ENCODE data around the gene GRIN3B. TPM values are rescaled to one million over a fixed set of nuclear protein-coding genes. Genes with fewer than 3 reads are reported as not detected.

The GRIN3B gene
- total and polyA plus RNA-seq, 9 of the 15 experiments (the other 6 are each of a cell fraction or from before 2014, with no cell fraction given), result 0.06 to 0.95 (median 0.19) TPM; not detected in 6

GRCh38 chr19:970695-971094 lies 29.5 kb upstream of the GRIN3B start (continued):
- no peak for TF ChIP-seq MYC (IDR thresholded peaks at IDR 0.05; ENCODE audit: low read depth, low read length)
- no peak for TF ChIP-seq MYC (CRISPR knock-in tag; IDR thresholded peaks at IDR 0.05; ENCODE audit: borderline replicate concordance, low read depth)
- TF ChIP-seq MAX (CRISPR knock-in tag; IDR thresholded peaks at IDR 0.05), result no peak
- TF ChIP-seq NR2C2 (CRISPR knock-in tag; IDR thresholded peaks at IDR 0.05), result no peak
- TF ChIP-seq NR2C2 (tag; IDR thresholded peaks at IDR 0.05), result no peak
- TF ChIP-seq ZNF143 (CRISPR knock-in tag; IDR thresholded peaks at IDR 0.05), result no peak
- TF ChIP-seq CREM (IDR thresholded peaks at IDR 0.05; ENCODE audit: low read depth), result peak; percentile 10; the same call in 1 of the 2 replicates
- TF ChIP-seq PTRF (tag; IDR thresholded peaks at IDR 0.05), result no peak
- TF ChIP-seq ZNF280A (IDR thresholded peaks at IDR 0.05; ENCODE audit: low read depth, partially characterized antibody), result peak; percentile 86
- TF ChIP-seq TSC22D4 (tag; IDR thresholded peaks at IDR 0.05), result no peak
- TF ChIP-seq E4F1 (CRISPR knock-in tag; IDR thresholded peaks at IDR 0.05; ENCODE audit: borderline replicate concordance), result no peak
- peak; percentile 9 for TF ChIP-seq DACH1 (IDR thresholded peaks at IDR 0.05; ENCODE audit: partially characterized antibody)
- no peak for TF ChIP-seq NEUROD1 (IDR thresholded peaks at IDR 0.05; ENCODE audit: borderline replicate concordance, low read depth, low read length, partially characterized antibody)
- no peak for TF ChIP-seq CBX2 (IDR thresholded peaks at IDR 0.05; ENCODE audit: insufficient read depth, low read length, poor library complexity, severe bottlenecking)
- TF ChIP-seq ZBTB17 (CRISPR knock-in tag; IDR thresholded peaks at IDR 0.05), result no peak
- TF ChIP-seq SIX5 (IDR thresholded peaks at IDR 0.05; ENCODE audit: borderline replicate concordance in 1 of 2, insufficient read depth in 1 of 2, low read depth in 1 of 2, low read length in 2 of 2), result no peak
- TF ChIP-seq MTA2 (IDR thresholded peaks at IDR 0.05; ENCODE audit: low read depth), result no peak
- no peak for TF ChIP-seq ID3 (CRISPR knock-in tag; IDR thresholded peaks at IDR 0.05)
- TF ChIP-seq ID3 (tag; IDR thresholded peaks at IDR 0.05), result 0 out of 2 replicates have a peak, but pooled peaks have one; percentile 56
- no peak for TF ChIP-seq RAD51 (IDR thresholded peaks at IDR 0.05; ENCODE audit: borderline replicate concordance, low read depth)
- no peak for TF ChIP-seq L3MBTL2 (IDR thresholded peaks at IDR 0.05)
- TF ChIP-seq CBX5 (IDR thresholded peaks at IDR 0.05; ENCODE audit: borderline replicate concordance, low read depth), result peak; percentile 99
- no peak for TF ChIP-seq RBFOX2 (IDR thresholded peaks at IDR 0.05; ENCODE audit: low read depth, low read length)
- no peak for TF ChIP-seq PPARD (CRISPR knock-in tag; IDR thresholded peaks at IDR 0.05)
- no peak for TF ChIP-seq RFX7 (CRISPR knock-in tag; IDR thresholded peaks at IDR 0.05)
- no peak for TF ChIP-seq KDM2B (CRISPR knock-in tag; IDR thresholded peaks at IDR 0.05)
- no peak for TF ChIP-seq MEF2A (IDR thresholded peaks at IDR 0.05; ENCODE audit: control insufficient read depth, low read depth, low read length)

Measured in K562 (cell line).